22Rv1 (cell line): Measurements from ENCODE around the gene TAB2.

Experiments
- CTCF ChIP-seq: fragments of 450-650 bp; IDR thresholded peaks from 2 replicates; pipeline ENCODE4 v1.5.1; 2017; ENCODE audit warnings: mild to moderate bottlenecking
- ZFX ChIP-seq: fragments of 450-650 bp; IDR thresholded peaks from 2 replicates; pipeline ENCODE4 v1.6.1; 2017; ENCODE audit warnings: antibody characterized with exemption, borderline replicate concordance

GRCh38 chr6:149271348-149272340 lies 45.9 kb upstream of the TAB2 start:
- no peak for TF ChIP-seq CTCF
- TF ChIP-seq ZFX, result no peak
